GM10248 (cell line): Measurements from ENCODE around the gene TDRD10.

ENCODE experiments used
- CTCF ChIA-PET: fragments of 300-600 bp; sonication (Branson Sonifier 250); formaldehyde crosslinking; extraction: SDS; loops from one replicate; lab custom pipeline; 2021; ENCODE audit warnings: antibody characterized with exemption; lab: Yijun Ruan, JAX
- POLR2A ChIA-PET: fragments of 350-650 bp; sonication (Branson Sonifier 250); formaldehyde crosslinking; extraction: SDS; loops from one replicate; lab custom pipeline; 2020; ENCODE audit warnings: antibody characterized with exemption; lab: Yijun Ruan, JAX
- DNase-seq: peaks from one replicate; pipeline ENCODE4 v3.0.0; 2012; ENCODE audit errors: extremely low spot score
- CTCF ChIP-seq: IDR thresholded peaks from 2 replicates; pipeline ENCODE4 v1.5.1; 2012; ENCODE audit warnings: mild to moderate bottlenecking, low read depth; ENCODE audit errors: extremely low read depth, missing control alignments, control extremely low read depth

The TDRD10 gene

GRCh38 chr1:154571244-154571963, 69.4 kb downstream of the TDRD10 start:
- no peak for TF ChIP-seq CTCF
- POLR2A ChIA-PET, result no interaction called here
- CTCF ChIA-PET, result no interaction called here
- DNase-seq, result no peak

- POLR2A ChIA-PET, result interaction anchor here (1.6 kb wide), 1 partner anchor 92 kb away, joined by 3 read pairs; no protein-coding TSS in a partner anchor
- CTCF ChIA-PET, result no interaction called here
- no peak for TF ChIP-seq CTCF
- no peak for DNase-seq
Measured at GRCh38 chr1:154571964-154572288, 69.9 kb downstream of the TDRD10 start.

- no peak for DNase-seq
- ChIA-PET POLR2A (interaction anchor here (1.6 kb wide), 1 partner anchor 93 kb away, joined by 3 read pairs; no protein-coding TSS in a partner anchor), CTCF (interaction anchor here (1.0 to 1.4 kb wide), 4 partner anchors 13 to 445 kb away, joined by 3 to 7 read pairs (median 3); no protein-coding TSS in a partner anchor)
- TF ChIP-seq CTCF, result no peak
Measured at GRCh38 chr1:154572468-154573167, 70.6 kb downstream of the TDRD10 start.

- TF ChIP-seq CTCF, result no peak
- ChIA-PET CTCF (interaction anchor here (1.0 to 1.4 kb wide), 4 partner anchors 13 to 445 kb away, joined by 3 to 7 read pairs (median 3); no protein-coding TSS in a partner anchor), POLR2A (interaction anchor here (1.6 kb wide), 1 partner anchor 94 kb away, joined by 3 read pairs; no protein-coding TSS in a partner anchor)
- DNase-seq, result no peak
Measured at GRCh38 chr1:154573168-154573510, 71.1 kb downstream of the TDRD10 start.

- ChIA-PET POLR2A (no interaction called here), CTCF (interaction anchor here (0.9 to 3.2 kb wide), 4 partner anchors 14 to 304 kb away, joined by 3 to 19 read pairs (median 6); no protein-coding TSS in a partner anchor)
- DNase-seq, result no peak
Measured at GRCh38 chr1:154574716-154575115, 72.7 kb downstream of the TDRD10 start.

More at GRCh38 chr1:154574716-154575115, 72.7 kb downstream of the TDRD10 start:
- TF ChIP-seq CTCF, result no peak
